ENCODE data around the gene KTN1.

The KTN1 gene

DNA sequence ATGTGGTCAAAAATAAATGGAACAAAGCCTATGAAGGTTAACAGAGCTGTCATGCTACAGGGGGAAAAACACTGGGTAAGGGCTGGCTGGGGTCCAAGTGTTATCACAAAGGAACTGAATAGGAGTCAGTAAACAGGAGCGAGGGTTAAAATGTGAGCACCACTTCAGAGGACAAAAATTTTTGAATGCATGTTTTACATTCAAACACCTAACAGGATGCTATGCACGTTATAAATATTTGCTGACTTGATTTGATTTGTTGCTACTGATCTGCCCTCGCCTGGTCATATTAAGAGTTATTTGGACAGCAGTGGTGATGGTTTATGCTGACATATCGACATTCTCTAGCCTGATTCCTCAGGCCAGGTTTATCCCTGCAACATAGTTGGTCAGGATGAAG is 7.4 kb upstream of the KTN1 start:
- no peak for DNase-seq

DNA sequence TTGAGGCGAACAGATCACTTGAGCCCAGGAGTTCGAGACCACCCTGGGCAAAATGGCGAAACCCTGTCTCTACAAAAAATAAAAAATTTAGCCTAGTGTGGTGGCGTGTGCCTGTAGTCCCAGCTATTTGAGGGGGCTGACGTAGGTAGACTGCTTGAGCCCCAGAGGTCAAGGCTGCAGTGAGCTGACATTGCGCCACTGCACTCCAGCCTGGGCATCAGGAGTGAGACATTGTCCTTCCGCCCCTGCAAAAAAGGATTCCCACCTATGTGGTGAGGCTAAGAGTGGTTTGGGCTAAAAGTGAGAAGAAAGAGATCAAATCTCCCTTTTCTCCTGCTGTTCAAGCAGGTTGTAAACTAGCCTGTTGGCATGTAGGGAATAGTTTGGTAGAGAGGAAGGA is 5.0 kb upstream of the KTN1 start:
- no peak for DNase-seq

DNA sequence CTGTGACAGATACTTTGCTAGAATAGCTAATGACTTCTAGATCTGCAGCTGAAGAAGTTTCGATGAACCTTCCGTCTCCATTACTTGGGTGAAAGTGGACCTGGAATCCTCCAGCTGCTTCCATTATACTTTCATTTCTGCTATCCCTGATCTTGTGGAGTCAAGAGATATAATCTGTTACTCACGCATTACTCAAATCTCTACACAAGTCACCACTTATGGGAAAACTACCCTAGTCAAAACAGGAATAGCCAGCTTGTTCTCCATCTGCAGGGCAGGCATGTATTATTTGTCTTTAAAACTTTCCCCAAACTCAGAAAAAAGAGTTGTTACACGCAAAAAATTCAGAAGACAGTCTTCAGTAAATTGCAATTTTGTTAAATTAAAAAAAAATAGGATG is 2.8 kb upstream of the KTN1 start:
- no peak for DNase-seq

DNA sequence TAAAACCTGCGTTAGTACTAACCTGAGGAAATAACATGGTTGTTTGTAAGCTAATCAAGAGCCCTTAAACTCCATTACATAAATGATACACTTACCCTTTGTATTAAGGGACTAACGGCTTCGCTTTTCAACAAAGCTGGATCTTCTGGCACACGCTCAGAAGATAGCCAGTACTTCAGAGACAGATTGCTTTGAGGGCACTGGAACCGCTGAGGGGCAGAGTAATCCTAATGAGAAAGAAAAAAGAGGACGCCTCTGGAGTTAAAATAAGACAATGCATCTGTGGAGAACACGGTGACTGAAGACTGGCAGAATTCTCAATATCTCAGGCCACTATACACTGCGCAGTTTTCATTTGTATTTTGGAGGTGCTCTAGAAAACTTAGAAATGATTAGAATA is 1.5 kb upstream of the KTN1 start:
- no peak for DNase-seq

DNA sequence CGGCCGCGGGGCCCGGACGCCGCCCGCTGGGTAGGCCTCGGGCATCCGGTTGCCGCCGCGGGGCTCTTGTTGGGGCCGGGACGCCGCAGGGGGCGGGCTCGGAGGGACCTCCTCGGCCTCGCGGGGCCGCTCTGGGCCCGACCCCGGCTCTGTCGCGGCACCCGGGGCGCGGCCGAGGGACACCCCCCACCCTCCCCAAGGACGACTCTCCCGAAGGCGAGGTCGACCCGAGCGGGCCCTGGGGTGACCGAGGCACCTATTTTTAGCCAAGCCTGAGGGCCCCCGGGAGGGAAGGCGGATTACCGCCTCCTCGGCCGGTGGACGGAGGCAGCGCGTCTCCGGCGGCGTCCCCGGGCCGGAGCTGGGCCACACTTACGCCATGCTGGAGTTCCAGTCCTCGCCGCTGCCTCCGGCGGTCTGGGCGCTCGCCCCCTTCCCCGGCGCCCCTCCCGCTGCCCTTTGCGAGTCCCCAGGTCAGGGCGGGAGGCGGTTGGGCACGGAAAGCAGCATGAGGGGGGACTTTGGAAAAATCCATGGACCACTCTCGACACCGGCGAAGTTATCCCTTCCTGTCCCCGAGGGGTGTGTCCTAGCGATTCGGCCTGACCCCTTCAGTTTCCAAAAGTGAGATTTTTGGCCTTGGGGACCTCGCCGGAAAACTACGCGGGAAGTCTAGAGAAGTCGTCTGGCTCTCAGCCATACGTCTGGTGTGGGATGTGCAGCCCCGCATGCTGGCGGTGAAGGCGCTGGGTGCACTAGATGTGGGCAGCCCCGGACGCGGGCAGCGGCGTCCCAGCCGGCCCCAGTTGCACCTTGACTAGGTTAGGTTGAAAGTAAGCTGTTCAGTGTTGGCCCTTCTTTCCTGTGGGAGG is 699 bp downstream of the KTN1 start:
- peak; percentile 62 for DNase-seq

DNA sequence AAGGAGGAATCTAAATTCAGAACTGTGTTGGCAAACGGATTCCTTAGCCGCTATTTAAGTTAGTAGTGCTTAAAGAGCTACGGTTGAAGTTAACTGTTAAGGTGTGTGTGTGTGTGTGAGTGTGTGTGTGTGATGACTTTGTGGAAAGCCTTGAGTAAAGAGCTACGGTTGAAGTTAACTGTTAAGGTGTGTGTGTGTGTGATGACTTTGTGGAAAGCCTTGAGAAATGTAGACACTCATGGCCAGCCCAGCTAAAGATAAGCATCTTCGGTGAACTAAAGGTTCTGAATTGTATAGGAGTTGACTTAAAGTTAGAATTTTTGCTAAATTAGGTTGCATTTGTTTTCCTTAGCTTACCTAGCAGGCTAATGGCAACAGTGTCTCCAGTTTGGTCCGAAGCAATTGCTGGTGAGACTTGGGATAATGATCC is 1.4 kb downstream of the KTN1 start:
- DNase-seq = no peak

DNA sequence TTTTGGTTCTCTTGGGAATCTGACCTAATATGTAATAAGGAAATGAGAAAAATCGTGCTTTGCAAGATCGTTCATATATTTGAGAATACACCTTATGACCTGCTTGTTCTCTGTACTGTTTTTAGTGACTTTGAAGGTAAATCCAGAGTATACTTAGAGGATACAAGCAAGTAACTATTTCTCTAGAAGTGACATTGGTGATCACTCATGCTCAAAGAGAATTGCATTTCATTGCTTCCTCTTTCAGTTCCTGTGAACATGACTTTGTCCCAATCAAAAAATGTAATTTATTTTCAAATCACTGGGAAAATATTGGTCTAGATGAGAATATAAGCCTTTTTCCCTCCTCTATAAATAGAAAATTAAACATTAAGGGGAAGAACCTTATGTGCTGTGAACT is 2.7 kb downstream of the KTN1 start:
- no peak for DNase-seq

DNA sequence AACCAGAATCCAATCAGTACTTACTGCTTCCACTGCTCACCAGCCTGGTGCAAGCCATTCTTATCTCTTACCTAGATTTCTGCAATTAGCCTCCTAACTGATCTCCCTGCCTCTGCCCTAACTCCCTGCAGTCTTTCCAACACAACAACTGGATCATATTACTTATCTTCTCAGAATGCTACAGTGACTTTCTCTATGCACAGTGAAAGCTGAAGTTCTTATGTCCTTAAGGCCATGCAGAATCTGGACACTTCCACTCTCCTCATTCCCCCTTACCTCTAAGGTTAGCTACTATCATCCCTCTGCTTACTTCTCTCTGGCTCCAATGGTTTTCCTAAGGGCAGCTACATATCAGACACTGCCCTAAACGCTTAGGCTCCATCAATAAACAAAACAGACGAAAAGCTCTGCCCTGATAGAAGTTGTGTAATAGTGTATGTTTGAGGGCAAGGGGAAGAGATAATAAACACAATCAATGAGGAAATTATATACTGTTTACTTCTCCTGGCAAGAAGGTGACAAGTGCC is 4.0 kb downstream of the KTN1 start:
- no peak for DNase-seq

DNA sequence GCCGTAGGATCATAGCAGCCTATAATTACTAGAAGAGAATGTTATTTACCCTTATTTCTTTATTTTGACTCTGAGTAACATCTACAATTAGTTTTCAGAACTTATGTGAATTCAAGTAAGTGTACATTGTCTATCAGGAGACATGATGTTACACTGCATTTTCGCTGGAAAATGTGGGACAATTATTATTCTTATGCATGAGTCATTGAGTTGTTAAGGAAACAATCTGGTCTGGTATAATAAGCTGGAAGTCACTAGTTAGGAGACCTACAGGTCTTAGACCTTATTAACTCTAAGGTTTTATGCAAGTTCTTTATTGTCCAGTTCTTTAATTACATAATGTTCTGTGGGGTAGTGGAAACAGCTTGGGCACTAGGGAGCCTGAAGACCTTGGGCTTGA is 5.8 kb downstream of the KTN1 start:
- no peak for DNase-seq

DNA sequence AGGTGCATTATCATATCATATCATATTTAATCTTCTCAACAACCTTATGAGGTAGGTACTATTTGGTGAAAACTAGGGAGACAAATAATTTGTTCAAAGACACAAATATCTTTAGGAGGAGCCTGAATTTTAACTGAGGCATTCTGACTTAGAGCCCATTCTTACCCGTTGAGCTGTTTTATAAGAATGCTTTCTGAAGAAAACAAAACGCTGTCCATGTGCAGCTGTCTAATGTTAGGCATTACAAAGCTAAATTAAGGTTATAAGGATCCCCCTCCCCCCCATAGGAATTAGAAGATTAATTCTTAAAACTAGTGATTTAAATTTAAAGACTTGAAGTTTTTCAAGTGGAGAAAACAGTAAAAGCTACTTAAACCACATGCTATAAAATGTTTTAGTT is 6.4 kb downstream of the KTN1 start:
- DNase-seq = no peak

DNA sequence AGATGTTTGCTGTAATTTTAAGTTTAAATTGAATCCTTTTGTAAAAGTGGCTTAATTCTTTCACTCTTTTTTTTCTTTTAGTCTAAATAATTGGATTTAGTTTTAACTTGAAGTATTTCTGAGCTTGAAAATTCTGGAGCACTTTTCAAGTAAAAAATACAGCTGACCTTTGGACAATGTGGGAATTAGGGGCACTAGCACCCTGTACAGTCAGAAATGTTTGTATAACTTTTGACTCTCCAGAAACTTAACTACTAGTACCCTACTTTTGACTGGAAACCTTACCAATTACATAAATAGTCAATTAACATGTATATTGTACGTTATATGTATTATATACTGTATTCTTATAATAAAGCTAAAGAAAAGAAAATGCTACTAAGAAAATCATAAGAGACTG is 7.8 kb downstream of the KTN1 start:
- DNase-seq = no peak

DNA sequence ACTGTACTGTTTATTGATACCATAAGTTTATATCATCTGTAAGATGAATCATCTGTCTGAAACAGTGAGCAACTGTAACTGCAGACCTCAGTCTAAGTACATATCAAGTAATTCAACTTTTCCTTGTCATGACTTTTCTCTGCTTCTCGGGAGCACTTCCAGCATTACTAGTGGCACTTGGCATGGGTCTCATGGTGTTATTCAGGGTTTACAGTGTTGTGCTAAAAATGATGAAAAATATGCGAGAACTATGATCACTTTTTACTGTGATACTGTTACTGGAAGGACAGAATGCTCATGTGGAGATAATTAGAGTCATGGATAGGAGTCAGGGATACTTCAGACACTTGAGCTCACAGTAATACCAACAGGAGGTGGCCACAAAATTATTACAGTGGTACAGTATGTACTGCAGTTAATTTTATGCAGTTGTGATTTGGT is 8.3 kb downstream of the KTN1 start:
- no peak for DNase-seq

DNA sequence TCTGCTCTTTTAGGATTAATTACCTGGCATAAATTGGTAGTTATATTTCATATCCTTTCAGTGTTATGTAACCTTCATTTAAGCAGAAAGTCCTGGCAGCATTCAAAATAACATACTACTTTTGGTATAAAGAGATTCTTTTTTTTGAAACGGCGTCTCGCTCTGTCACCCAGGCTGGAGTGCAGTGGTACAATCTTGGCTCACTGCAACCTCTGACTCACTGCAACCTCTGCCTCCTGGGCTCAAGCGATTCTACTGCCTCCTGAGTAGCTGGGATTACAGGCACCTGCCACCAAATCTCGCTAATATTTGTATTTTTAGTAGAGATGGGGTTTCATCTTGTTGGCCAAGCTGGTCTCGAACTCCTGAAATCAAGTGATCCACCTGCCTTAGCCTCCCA is 9.2 kb downstream of the KTN1 start:
- DNase-seq = no peak

DNA sequence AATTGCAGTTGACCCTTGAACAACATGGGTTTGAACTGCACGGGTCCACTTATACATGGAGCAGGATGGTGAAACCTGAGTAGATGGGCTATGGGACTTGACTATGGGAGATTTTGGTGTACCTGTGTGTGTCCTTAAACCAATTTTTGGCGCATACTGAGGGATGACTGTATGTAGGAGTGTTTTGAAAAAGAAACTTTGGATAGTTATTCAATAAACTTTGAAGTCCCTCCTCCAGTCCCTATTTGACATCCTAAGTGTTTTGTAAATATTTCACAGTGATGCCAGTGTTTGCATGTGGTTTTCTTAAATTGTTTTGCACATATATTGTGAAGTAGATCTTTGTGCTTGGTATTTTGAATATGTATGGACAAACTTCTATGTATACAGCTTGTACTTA is 12.4 kb downstream of the KTN1 start:
- no peak for DNase-seq

DNA sequence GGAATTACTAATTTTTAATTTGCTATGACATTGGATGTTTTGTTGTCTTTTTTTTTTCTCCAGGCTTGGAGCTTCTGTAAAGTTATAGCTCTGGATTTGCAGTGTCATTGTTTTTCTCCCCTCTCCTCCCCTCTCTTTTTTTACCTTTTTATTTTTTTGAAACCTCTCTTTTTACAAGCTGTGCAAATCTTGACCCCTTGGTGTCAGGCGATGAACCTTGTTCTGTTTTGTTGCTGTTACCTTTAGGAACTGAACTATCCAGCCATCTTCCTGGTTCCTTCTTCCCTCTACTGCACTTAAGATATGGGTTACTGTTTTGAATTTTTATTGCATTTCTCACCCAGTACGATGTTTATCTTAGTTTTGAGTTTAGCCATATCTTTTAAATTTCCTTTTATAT is 13.7 kb downstream of the KTN1 start:
- no peak for DNase-seq

DNA sequence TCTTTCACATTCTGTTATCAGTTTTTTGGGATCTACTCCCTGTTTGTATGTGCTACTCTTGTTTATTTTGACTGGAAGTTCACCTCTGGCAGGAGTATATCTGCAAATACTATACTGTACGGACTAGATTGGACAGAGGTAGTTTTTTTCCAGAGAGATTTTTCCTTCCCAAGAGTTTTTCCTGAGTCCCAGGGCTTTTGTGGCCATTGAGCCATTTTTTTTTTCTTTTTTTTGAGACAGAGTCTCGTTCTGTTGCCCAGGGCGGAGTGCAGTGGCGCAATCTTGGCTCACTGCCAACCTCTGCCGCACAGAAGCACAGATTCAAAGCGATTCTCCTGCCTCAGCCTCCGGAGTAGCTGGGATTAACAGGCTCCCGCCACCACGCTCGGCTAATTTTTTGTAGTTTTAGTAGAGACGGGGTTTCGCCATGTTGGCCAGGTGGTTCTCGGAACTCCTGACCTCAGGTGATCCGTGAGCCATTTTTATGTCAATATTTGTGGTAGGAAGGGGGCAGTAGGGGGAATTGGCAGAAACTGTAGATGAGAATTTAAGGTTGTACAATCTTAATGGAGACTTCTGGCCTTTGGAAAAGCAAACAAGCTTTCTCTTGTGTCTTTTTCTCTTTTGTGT is 19.4 kb downstream of the KTN1 start:
- no peak for DNase-seq

DNA sequence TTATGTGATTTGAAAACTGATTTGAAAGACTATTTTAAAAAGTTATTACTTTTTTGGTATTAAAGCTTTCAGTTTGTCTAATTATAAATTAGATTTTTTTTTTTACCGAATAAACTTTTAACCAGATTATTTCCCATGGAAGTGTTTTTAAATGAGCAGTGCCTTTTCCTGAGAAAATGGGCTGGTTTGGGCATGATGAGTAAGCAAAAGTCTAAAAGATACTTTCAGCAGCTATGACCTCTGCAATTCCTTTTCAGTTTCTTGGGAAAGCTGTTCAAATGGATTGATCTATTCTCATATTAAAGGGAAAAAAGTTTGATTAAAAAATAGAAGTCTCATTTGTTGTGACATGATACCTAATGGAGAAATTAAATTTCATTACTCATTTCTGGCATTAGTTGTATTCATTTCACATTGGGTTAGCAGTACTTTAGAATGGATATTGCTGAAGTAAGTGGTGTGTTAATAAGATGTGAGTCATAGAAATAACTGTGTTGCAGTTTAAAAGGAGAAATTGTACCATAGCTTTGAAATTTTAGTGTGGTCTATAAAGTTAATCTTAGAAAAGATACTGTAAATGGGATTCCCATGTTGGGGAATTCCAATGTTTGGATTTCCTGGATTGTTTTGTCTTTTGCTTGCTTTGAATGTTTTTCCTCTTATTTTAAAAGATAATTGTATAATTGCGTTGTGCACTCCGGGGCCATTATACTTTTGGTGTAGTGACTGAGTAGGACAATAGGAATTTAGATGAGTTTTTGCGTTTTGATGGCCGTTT is 21.0 kb downstream of the KTN1 start:
- no peak for DNase-seq

DNA sequence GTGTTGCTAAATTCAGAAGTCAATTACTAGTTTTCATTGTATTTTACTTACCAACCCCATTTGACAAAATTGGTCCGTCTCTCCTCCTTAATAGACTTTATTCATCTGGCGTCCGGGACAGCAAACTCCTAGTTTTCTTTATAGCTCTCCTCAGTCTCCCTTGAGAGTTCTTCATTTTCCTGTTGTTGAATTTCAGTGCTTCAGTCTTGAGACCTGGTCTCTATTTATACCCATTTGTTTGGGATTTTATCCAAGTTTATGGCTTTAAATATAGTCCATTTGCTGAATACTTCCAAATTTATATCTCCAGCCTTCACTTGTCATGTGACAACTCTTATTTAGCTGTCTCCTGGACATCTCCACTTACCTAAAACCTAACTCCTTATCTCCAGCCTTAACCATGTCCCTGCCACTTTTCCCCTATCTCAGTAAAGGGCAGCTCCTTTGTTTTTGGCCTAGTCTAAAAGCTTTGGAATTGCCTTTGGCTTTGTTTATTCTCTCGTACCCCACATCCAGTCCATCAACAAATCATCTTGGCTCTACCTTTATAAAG is 23.5 kb downstream of the KTN1 start:
- DNase-seq = no peak

DNA sequence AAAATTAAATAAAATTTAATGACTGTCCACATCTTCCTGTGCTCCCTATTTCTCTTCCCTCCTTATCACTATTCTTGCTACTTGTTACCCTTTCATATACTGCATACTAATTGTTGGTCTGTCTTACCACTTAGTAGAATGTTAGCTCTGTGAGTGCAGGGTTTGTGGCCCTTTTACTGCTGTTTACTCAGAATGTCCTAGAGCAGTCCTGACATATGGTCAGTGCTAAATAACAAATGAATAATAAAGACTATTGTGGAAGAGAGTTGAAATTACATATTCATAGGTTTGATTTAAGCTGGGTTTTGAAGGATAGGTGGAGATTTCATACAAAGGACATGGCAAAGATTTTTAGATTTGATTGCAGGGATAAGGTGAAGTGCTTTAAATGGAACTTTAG is 24.5 kb downstream of the KTN1 start:
- no peak for DNase-seq

DNA sequence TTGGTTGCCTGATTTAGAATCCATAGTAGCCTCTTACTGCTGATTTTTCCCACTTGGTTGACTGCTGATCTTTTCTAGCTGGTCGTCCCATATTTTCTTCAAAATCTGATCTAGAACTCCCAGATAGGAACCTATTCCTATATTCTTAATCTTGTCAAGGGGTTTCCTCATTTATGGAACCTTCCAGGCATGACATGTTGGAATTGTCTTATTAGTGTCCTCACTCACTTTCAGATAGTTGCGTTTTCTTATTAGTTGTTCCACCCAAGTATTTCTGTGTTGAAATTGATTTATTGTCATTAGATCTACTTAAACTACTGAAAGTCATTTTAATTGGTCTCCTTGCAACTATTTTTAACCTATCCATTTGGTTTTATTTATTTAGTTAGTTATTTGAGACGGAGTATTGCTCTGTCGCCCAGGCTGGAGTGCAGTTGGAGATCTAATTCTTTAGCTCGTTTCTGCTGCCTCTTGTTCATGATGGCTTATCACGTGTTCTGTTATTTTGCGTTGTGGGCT is 25.0 kb downstream of the KTN1 start:
- no peak for DNase-seq

DNA sequence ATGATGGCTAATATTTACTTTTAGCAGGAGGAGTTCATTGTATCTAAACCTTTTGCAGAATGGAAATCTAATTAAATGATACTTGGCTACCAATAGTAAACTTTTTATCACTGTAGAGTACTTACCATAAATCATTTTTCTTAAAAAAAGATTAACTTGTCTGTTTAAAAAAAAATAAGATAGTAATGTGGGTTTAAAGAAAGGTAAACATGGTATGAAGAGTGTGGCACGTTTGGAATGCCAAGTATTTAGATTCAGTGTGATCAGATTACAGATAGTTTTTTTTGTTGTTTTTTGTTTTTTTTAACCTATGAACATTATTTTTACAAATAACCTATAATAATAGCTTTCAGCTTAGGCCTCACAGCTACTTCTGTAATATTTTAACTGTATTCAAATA is 25.8 kb downstream of the KTN1 start:
- DNase-seq = no peak

DNA sequence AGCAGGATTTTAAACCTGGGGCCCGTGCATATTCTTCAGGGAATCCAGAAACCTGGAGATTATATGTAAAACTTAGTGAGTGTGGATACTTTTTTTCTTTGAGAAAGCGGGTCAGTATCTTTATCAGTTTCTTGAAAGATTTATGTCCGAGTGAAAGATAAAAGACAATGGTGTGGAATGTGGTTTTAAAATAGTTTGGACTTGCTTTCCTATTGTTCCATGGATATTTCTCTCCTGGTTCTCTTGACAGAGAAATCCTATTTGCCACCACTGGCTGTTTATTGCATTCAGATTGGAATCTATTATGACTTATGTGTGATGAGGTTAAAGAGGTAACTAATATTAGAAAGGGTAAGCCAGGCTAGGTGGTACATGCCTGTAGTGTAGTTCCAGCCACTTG is 27.4 kb downstream of the KTN1 start:
- no peak for DNase-seq

DNA sequence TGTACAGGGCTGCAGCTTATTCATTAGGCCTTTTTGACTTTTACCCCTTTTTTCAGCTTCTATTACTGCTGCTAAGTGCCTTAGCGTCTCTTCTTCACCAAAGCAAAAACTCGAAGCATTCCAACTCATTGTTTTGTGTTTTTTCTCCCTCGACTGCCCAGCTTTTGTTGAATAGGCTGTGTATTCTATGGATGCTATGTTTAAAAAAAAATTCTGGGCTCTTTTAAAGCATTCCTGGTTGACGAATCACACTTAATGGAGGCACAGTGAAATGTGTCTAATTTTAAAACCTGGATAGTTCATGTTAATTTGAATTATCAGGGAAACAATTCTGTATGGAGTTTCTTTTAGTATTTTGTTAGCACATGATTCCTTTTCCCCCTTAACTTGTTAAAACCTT is 29.7 kb downstream of the KTN1 start:
- no peak for DNase-seq
